GM10266 (cell line): ENCODE measurements around the gene CCDC3.

ENCODE experiments used
- DNase-seq: peaks from one replicate; pipeline ENCODE4 v3.0.0; 2012; ENCODE audit errors: extremely low spot score
- CTCF ChIP-seq: IDR thresholded peaks from 2 replicates; pipeline ENCODE4 v1.5.1; 2012; ENCODE audit warnings: mild to moderate bottlenecking, low read depth; ENCODE audit not compliant: control insufficient read depth, insufficient read depth; ENCODE audit errors: missing control alignments

CCDC3 gene

DNA sequence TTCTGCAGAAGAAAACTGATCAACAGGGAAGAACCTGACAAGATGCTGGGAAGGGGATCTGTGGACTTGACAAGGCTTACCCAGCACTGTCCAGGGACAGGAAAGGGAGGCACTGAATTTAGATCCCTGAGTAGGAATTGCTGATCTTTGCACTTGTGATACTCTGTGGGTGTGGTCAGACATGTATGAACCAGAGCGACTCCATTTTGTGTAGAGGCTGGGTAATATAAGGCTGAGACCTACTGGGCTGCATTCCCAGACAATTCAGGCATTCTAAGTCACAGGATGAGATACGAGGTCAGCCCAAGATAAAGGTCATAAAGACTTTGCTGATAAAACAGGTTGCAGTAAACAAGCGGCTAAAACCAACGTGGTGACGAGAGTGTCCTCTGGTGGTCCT lies 60.7 kb downstream of the CCDC3 start:
- no peak for DNase-seq
- TF ChIP-seq CTCF, result no peak

DNA sequence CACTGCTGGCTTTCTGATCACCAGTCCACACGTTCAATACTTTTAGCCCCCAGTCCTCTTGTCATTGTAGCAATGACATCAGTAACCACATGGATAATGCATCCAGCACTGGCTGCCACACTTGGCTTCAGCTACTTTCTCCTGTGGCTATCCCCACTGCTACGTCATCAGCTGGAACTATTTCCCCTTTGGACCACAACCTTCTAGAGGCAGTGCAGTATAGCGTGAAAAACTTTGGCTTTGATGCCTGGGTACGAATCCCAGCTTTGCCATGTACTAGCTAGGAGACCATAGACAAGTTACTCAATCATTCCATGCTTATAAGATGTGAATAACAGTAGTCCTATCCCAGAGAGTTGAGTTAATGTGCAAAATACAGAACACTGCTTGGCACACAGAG lies 63.2 kb downstream of the CCDC3 start:
- DNase-seq, result no peak
- no peak for TF ChIP-seq CTCF

- TF ChIP-seq CTCF, result no peak
- no peak for DNase-seq
Observed at GRCh38 chr10:12937527-12937926, 64.0 kb downstream of the CCDC3 start.

GRCh38 chr10:12934777-12935176 lies 66.7 kb downstream of the CCDC3 start:
- no peak for TF ChIP-seq CTCF

GRCh38 chr10:12929381-12929780 lies 72.1 kb downstream of the CCDC3 start:
- no peak for TF ChIP-seq CTCF
- DNase-seq, result no peak

More at GRCh38 chr10:12934777-12935176, 66.7 kb downstream of the CCDC3 start:
- DNase-seq, result no peak

DNA sequence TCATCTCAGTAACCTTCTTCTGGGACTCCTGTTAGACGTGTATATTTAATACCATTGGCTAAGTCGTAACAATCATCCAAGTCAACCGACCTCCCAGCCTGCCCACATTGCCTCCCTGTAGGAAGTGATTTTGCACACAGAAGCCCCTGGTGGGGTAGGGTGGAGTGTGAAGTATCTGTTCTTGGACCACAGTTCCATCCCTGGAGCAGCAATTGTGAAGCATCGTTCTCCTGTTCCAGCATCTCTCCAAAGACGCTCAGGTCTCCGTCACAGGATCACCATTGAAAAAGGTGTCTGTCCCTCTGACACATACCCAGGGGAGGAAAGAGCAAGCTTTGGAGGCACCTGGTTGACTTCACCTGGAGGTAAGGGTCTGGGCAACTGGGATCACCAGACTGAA lies 72.9 kb downstream of the CCDC3 start:
- no peak for TF ChIP-seq CTCF
- no peak for DNase-seq

GRCh38 chr10:12927896-12928295 lies 73.6 kb downstream of the CCDC3 start:
- TF ChIP-seq CTCF, result no peak
- no peak for DNase-seq
